Measurements from ENCODE around the gene LDLRAD4. TPM values are rescaled to one million over a fixed set of nuclear protein-coding genes. Genes with fewer than 3 reads are reported as not detected.

Gene LDLRAD4
- total and polyA plus RNA-seq, 2 donors (not counting 1 experiment from before 2014, with no cell fraction given) = 13.9 to 35.7 TPM

GRCh38 chr18:13640266-13640860 lies 421.8 kb downstream of the LDLRAD4 start:
- no peaks in the 10 kb centered on the region for H3K4me1 ChIP-seq (ENCODE audit: control insufficient read depth in 2 of 2, insufficient read depth in 2 of 2, low read length in 2 of 2)
- H4K20me1 ChIP-seq (ENCODE audit: control insufficient read depth, insufficient read depth, low read length, poor library complexity, severe bottlenecking) = no peaks in the 10 kb centered on the region
- intact Hi-C loops (cut with micrococcal nuclease) = no loop called here
- Mint-ChIP-seq H3K9me3 (ENCODE audit: insufficient read depth) (no peaks in the 10 kb centered on the region), H3K27ac (no peak overlapping the region), H3K27me3 (no peaks in the 10 kb centered on the region), H3K4me3 (no peak overlapping the region), H3K4me1 (no peaks in the 10 kb centered on the region)
- no peaks in the 10 kb centered on the region for H3K27me3 ChIP-seq (replicated peaks in 1 of 4; ENCODE audit: control extremely low read depth in 1 of 4, control insufficient read depth in 3 of 4, insufficient read depth in 4 of 4, low read length in 3 of 4)
- peaks cover 0 to 6% (median 0%) of the 10 kb centered on the region in 3 donors for H3K9me3 ChIP-seq (ENCODE audit: control extremely low read depth in 1 of 3, control insufficient read depth in 2 of 3, insufficient read depth in 1 of 3, low read length in 2 of 3)
- peaks cover 6% of the 10 kb centered on the region for H3K79me2 ChIP-seq (ENCODE audit: control insufficient read depth, insufficient read depth, low read length)
- TF ChIP-seq, protein P1, sequence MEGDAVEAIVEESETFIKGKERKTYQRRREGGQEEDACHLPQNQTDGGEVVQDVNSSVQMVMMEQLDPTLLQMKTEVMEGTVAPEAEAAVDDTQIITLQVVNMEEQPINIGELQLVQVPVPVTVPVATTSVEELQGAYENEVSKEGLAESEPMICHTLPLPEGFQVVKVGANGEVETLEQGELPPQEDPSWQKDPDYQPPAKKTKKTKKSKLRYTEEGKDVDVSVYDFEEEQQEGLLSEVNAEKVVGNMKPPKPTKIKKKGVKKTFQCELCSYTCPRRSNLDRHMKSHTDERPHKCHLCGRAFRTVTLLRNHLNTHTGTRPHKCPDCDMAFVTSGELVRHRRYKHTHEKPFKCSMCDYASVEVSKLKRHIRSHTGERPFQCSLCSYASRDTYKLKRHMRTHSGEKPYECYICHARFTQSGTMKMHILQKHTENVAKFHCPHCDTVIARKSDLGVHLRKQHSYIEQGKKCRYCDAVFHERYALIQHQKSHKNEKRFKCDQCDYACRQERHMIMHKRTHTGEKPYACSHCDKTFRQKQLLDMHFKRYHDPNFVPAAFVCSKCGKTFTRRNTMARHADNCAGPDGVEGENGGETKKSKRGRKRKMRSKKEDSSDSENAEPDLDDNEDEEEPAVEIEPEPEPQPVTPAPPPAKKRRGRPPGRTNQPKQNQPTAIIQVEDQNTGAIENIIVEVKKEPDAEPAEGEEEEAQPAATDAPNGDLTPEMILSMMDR (IDR thresholded peaks at IDR 0.05) = no peak
- TF ChIP-seq EZH2 (IDR thresholded peaks at IDR 0.05; ENCODE audit: borderline replicate concordance, insufficient read depth, low read depth, low read length, poor library complexity, severe bottlenecking) = no peak
- H3K4me2 ChIP-seq (replicated peaks; ENCODE audit: low read depth, low read length, poor library complexity, severe bottlenecking) = no peak overlapping the region
- ATAC-seq (ENCODE audit: low read depth) = no peak
- H3K9ac ChIP-seq (ENCODE audit: low read length) = no peak overlapping the region
- no peak overlapping the region for H3K27ac ChIP-seq (ENCODE audit: low read length in 2 of 2)
- ChIA-PET CTCF (no interaction called here), POLR2A (no interaction called here)
- H3K36me3 ChIP-seq (replicated peaks in 1 of 2; ENCODE audit: control extremely low read depth in 1 of 2, control insufficient read depth in 1 of 2, extremely low read depth in 1 of 2, insufficient read depth in 2 of 2, low read length in 1 of 2) = peaks cover 0 to 6% of the 10 kb centered on the region in 2 experiments
- DNase-seq = no peak
- H3K4me3 ChIP-seq (ENCODE audit: control extremely low read depth in 1 of 5, extremely low read depth in 1 of 5, insufficient read depth in 1 of 5, low read depth in 2 of 5, low read length in 4 of 5) = no peak overlapping the region
- WGBS (ENCODE audit: insufficient coverage) = 100% methylated on average over 2 of the region's 10 CpGs
- H2AFZ ChIP-seq (ENCODE audit: insufficient read depth, low read depth, low read length, poor library complexity, severe bottlenecking) = no peak overlapping the region

GRCh38 chr18:13641551-13642439 lies 423.2 kb downstream of the LDLRAD4 start:
- Mint-ChIP-seq H3K27me3 (no peaks in the 10 kb centered on the region), H3K9me3 (ENCODE audit: insufficient read depth) (no peaks in the 10 kb centered on the region), H3K27ac (no peak overlapping the region), H3K4me1 (no peaks in the 10 kb centered on the region), H3K4me3 (no peak overlapping the region)
- Histone ChIP-seq H4K20me1 (ENCODE audit: control insufficient read depth, insufficient read depth, low read length, poor library complexity, severe bottlenecking) (no peaks in the 10 kb centered on the region), H3K4me2 (replicated peaks; ENCODE audit: low read depth, low read length, poor library complexity, severe bottlenecking) (no peak overlapping the region), H3K36me3 (replicated peaks in 1 of 2; ENCODE audit: control extremely low read depth in 1 of 2, control insufficient read depth in 1 of 2, extremely low read depth in 1 of 2, insufficient read depth in 2 of 2, low read length in 1 of 2) (peaks cover 0 to 12% of the 10 kb centered on the region in 2 experiments), H3K9me3 (ENCODE audit: control extremely low read depth in 1 of 3, control insufficient read depth in 2 of 3, insufficient read depth in 1 of 3, low read length in 2 of 3) (peaks cover 0 to 6% (median 0%) of the 10 kb centered on the region in 3 donors), H3K4me1 (ENCODE audit: control insufficient read depth in 2 of 2, insufficient read depth in 2 of 2, low read length in 2 of 2) (no peaks in the 10 kb centered on the region), H3K27ac (ENCODE audit: low read length in 2 of 2) (no peak overlapping the region), H2AFZ (ENCODE audit: insufficient read depth, low read depth, low read length, poor library complexity, severe bottlenecking) (no peak overlapping the region), H3K4me3 (ENCODE audit: control extremely low read depth in 1 of 5, extremely low read depth in 1 of 5, insufficient read depth in 1 of 5, low read depth in 2 of 5, low read length in 4 of 5) (no peak overlapping the region), H3K9ac (ENCODE audit: low read length) (no peak overlapping the region), H3K27me3 (replicated peaks in 1 of 4; ENCODE audit: control extremely low read depth in 1 of 4, control insufficient read depth in 3 of 4, insufficient read depth in 4 of 4, low read length in 3 of 4) (no peaks in the 10 kb centered on the region), H3K79me2 (ENCODE audit: control insufficient read depth, insufficient read depth, low read length) (peaks cover 4% of the 10 kb centered on the region)
- WGBS (ENCODE audit: insufficient coverage) = 71% methylated on average over 84 of the region's 84 CpGs
- no peak for DNase-seq
- ATAC-seq (ENCODE audit: low read depth) = no peak
- intact Hi-C loops (cut with micrococcal nuclease) = no loop called here
- TF ChIP-seq, protein P1 (IDR thresholded peaks at IDR 0.05) = no peak
- no peak for TF ChIP-seq EZH2 (IDR thresholded peaks at IDR 0.05; ENCODE audit: borderline replicate concordance, insufficient read depth, low read depth, low read length, poor library complexity, severe bottlenecking)
- CTCF ChIA-PET = no interaction called here
- POLR2A ChIA-PET = no interaction called here
